AG20443 (cell line): ENCODE data around the gene PCSK6.

Experiments used
- DNase-seq: peaks from one replicate; pipeline ENCODE4 v3.0.0; 2012; ENCODE audit warnings: low spot score, mixed read lengths

Gene PCSK6

GRCh38 chr15:101499863-101500713 is 10.6 kb upstream of the PCSK6 start:
- peak; percentile 29 for DNase-seq

- peak; percentile 7 for DNase-seq
Measured at GRCh38 chr15:101498717-101499480, 9.4 kb upstream of the PCSK6 start.

GRCh38 chr15:101498076-101498716 is 8.7 kb upstream of the PCSK6 start:
- DNase-seq: peak; percentile 8

GRCh38 chr15:101497484-101498034 is 8.1 kb upstream of the PCSK6 start:
- DNase-seq: no peak

GRCh38 chr15:101497017-101497416 is 7.5 kb upstream of the PCSK6 start:
- DNase-seq: no peak

GRCh38 chr15:101496198-101496986 is 6.9 kb upstream of the PCSK6 start:
- peak; percentile 10 for DNase-seq

- DNase-seq: no peak
Measured at GRCh38 chr15:101495334-101496197, 6.1 kb upstream of the PCSK6 start.

GRCh38 chr15:101494251-101494796 is 4.8 kb upstream of the PCSK6 start:
- DNase-seq: no peak

GRCh38 chr15:101492766-101493692 is 3.5 kb upstream of the PCSK6 start:
- no peak for DNase-seq

GRCh38 chr15:101491734-101492640 is 2.5 kb upstream of the PCSK6 start:
- no peak for DNase-seq

GRCh38 chr15:101490922-101491733 is 1.6 kb upstream of the PCSK6 start:
- DNase-seq: no peak

GRCh38 chr15:101490408-101490891 is 943 bp upstream of the PCSK6 start:
- DNase-seq: no peak

- DNase-seq: no peak
Measured at GRCh38 chr15:101489237-101489598, 289 bp downstream of the PCSK6 start.

- DNase-seq: no peak
Measured at GRCh38 chr15:101488300-101489164, 975 bp downstream of the PCSK6 start.

GRCh38 chr15:101486696-101487459 is 2.6 kb downstream of the PCSK6 start:
- no peak for DNase-seq
